Neural progenitor cell (in vitro differentiated cells): Measurements from ENCODE around the gene CREBL2.

Experiments
- EZH2 ChIP-seq: fragments of 200-600 bp; sonication (generic); IDR thresholded peaks from 2 replicates; pipeline ENCODE4 v1.6.1; 2017; ENCODE audit warnings: antibody characterized with exemption, mild to moderate bottlenecking, moderate library complexity
- EZH2phosphoT487 ChIP-seq: fragments of 200-600 bp; sonication (generic); IDR thresholded peaks from 2 replicates; pipeline ENCODE4 v1.6.1; 2017; ENCODE audit warnings: antibody characterized with exemption
- TF ChIP-seq, protein P1 (sequence below): fragments of 200-600 bp; sonication (generic); IDR thresholded peaks from 2 replicates; pipeline ENCODE4 v1.5.1; 2017; ENCODE audit warnings: antibody characterized with exemption, mild to moderate bottlenecking

DNA sequence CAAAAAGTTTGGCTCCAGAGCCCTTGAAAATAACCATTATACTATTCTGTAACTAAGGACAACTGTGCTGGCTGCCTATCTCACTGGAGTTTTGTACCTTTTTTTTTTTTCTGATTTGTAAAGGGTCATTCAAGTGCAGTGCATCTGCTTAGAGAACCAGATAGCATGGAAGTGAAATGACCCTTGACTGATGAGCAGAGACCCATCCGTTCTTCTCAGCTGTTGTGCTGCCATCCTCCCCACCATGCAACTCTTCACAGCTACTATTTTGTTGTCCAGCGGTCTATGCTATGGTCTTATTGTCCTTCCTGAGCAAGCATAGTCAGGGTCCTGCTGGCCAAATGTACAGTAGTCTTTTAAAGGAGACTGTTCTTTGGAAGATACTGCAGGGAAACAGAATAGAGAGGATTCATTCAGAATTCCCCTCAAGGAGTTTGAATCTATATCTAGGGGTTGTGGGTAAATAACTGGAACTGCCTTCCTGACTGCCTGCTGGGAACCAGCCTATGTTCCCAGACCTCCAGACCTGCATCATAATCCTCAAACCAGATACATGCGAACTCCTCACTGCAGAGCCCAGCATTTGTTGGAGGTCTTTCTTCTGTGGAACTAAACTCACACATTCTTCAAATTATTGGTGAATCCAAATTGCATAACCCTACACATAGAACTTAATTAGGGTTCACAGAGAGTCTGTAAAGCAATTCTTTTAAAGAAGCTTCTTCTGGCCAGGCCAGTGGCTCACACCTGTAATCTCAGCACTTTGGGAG, 43.2 kb downstream of the CREBL2 start:
- TF ChIP-seq, protein P1, sequence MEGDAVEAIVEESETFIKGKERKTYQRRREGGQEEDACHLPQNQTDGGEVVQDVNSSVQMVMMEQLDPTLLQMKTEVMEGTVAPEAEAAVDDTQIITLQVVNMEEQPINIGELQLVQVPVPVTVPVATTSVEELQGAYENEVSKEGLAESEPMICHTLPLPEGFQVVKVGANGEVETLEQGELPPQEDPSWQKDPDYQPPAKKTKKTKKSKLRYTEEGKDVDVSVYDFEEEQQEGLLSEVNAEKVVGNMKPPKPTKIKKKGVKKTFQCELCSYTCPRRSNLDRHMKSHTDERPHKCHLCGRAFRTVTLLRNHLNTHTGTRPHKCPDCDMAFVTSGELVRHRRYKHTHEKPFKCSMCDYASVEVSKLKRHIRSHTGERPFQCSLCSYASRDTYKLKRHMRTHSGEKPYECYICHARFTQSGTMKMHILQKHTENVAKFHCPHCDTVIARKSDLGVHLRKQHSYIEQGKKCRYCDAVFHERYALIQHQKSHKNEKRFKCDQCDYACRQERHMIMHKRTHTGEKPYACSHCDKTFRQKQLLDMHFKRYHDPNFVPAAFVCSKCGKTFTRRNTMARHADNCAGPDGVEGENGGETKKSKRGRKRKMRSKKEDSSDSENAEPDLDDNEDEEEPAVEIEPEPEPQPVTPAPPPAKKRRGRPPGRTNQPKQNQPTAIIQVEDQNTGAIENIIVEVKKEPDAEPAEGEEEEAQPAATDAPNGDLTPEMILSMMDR, result no peak
- TF ChIP-seq EZH2phosphoT487 (no peak), EZH2 (no peak)
